Measurements from ENCODE around the gene JMJD4. TPM values are rescaled to one million over a fixed set of nuclear protein-coding genes. Genes with fewer than 3 reads are reported as not detected.
A peak's percentile ranks its signal among the peaks of the same experiment; 100 is the strongest.
"Not testable (repeated sequence)": the region's sequence is repeated elsewhere in the genome, so short reads cannot be mapped to it uniquely, and the experiment has no call there.

JMJD4 gene
- total RNA-seq, 1 donor from 2014 or later = 25.4 TPM

- no peak for DNase-seq (ENCODE audit: low read depth)
Observed at GRCh38 chr1:227733751-227734545, 1.2 kb downstream of the JMJD4 start.

DNA sequence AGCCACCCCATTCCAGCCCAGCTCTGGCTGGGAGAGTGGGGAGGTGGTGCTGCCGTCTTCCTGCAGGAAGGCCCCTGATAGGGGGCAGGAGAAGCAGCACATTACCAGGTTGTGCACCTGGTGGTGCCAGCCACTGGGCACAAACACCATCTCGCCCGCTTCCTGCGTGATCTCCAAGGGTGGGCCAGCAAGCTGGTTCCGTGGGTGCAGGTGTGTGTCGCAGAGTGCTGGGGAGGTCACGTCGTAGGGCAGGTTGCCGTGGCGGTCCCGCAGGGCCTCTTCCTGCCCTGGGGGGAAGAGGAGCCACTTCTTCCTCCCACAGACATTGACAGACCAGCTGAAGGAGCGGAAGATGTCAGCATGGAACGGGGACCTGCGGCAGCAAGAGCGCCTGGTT, 1.8 kb downstream of the JMJD4 start:
- DNase-seq (ENCODE audit: low read depth) = no peak

DNA sequence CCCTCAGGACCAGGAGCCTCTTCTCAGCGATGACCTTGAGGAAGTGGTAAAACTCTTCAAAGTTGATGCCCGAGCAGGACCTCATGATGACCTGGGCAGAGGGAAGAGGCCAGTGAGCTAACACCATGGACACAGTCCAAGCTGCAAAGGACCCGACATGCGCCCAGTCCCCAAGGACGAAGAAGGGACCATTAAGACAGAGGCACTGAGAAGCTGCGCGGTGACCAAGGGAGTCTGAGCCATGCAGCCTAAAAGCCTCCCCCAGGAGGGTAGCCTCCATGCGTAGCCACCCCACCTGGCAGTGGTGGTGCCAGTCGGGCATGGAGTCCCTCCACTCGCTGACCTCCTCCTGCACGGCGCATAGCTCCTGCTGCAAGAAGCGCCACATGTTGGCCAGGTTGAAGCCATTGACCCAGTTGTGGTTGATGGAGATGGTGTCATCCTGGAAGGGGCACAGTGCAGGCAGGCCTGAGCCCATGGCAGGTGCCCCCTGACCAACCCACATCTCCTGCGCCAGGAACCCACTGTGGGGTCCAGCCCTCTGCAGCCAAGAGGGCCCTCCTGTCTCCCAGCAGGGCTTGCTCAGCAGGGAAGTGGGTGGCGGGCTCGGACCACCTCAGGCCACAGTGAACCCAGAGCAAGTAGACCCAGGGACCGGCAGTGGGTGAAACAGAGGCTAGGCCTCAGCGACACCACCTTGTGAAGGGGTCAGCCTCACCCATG, 2.4 kb downstream of the JMJD4 start:
- DNase-seq (ENCODE audit: low read depth) = no peak

- DNase-seq (ENCODE audit: low read depth) = no peak
Observed at GRCh38 chr1:227731696-227732585, 3.2 kb downstream of the JMJD4 start.

GRCh38 chr1:227731241-227731677, 3.8 kb downstream of the JMJD4 start:
- DNase-seq (ENCODE audit: low read depth) = no peak

- no peak for DNase-seq (ENCODE audit: low read depth)
Observed at GRCh38 chr1:227730630-227731151, 4.4 kb downstream of the JMJD4 start.

- DNase-seq (ENCODE audit: low read depth) = peak; percentile 58
Observed at GRCh38 chr1:227729881-227730629, 5.0 kb downstream of the JMJD4 start.

DNA sequence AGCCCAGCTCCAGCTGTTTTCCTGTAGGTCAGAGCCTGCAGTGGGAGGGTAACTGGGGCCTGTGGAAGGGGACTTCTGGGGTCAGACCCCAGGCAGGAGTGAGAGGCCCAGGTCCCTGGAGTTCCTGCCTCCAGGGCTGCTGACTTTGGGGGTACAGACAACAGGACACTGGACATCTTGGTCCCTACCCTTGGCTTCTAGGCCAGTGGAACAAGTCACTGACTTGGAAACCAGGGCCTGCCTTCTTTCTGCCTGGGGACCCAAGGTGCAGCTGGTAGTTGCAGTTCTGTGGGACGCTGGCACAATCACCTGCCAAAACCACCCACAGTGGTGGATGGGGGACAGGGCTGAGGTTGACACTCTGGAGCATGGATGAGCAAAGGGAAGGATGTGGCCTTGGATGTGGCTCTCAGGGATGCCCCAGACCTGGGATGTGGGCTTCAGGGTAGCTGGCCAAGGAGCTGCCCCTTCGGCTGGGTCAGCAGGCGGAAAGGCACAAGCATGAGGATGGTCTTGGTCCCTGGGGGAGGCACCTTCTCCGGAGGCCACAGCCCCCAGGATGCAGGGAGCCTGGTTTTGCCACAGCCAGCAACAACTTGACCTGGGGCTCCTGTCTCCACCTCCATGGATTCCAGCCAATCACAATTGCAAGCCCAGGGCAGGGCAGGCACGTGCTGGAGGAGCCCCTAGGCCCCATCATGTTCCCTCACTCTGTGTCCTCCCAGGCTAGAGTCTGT, 5.8 kb downstream of the JMJD4 start:
- DNase-seq (ENCODE audit: low read depth) = no peak

GRCh38 chr1:227728892-227729143, 6.3 kb downstream of the JMJD4 start:
- DNase-seq (ENCODE audit: low read depth) = no peak

GRCh38 chr1:227728059-227728891, 6.8 kb downstream of the JMJD4 start:
- peak; percentile 51 for DNase-seq (ENCODE audit: low read depth)

DNA sequence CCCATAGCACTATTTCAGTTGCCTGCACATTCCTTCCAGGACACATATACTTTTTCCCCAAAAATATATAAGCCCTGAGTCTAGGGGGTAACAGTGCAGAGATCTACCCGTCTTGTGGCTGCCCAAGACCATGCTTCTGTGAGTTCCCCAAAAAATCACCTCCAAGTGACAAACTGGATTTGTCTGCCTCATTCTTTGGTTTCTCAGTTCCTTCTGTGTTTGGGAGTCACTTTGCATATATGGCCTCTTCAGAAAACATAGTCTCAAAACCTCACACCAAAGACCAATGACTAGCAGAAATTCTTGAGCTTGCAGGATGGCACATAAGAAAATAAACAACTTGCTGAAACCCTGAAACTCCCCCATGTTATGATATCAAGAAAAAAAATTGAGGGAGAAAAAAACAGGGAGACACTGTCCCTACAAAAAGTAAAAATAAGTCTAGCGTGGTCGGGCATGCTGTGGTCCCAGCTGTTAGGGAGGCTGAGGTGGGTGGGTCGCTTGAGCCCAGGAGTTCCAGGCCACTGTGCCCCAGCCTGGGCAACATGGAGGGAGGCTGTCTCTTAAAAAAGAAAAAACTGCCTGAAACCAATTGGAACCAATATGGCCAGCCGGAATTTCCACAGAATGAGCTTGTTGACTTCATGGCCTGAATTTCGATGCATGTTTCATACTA, 8.0 kb downstream of the JMJD4 start:
- DNase-seq (ENCODE audit: low read depth) = no peak

DNA sequence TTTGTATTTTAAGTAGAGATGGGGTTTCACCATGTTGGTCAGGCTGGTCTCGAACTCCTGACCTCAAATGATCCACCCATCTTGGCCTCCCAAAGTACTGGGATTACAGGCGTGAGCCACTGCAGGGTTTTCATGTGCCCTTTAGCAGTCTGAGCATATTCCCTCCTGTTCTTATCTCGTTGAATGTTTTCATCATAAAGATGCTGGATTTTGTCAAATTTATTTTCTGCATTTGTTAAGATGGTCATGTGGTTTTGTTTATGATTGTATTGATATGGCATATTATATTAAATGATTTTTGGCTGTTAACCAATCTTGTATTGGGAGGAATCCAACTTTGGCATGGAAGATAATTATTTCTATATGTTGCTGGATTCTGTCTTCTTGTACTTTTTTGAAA, 8.8 kb downstream of the JMJD4 start:
- no peak for DNase-seq (ENCODE audit: low read depth)

DNA sequence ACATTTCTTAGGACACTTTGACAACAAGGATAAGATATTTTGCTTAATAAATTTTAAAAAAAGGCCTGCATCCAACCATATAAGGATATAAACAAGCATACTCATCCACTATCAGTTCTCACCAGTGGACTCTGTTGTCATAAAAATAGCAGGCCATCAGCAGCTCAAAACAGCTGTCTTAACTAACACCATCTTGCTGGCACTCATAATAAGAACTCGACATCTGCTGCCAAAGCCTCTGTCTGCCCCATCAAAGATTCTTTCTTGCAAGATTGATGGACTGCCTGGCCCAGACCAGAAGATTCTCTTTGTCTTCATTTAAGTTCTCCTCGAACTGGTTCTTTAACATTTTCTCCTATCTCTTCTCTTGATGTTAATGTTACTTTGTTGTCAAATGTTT, 10.1 kb downstream of the JMJD4 start:
- DNase-seq (ENCODE audit: low read depth) = peak; percentile 76

DNA sequence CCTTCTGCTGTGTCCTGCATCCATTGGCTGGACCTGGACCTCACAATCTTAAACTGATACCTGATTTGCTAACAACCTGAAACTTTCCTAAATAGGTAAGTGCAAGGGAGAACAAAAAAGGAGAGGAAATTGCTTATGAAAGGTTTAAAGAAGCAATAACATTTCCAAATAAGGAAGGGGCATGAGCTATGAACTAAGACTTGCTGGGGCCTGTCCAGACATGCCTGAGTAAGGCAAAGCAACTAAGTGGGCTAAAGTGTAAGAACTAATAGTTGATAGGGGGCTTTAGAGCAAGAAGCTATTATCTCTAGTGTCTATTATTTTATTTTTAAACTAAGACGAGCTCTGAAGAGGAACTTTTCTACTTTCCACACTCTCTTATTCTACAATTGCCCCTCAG, 11.6 kb downstream of the JMJD4 start:
- DNase-seq (ENCODE audit: low read depth) = no peak

- no peak for DNase-seq (ENCODE audit: low read depth)
Observed at GRCh38 chr1:227718932-227719331, 16.2 kb downstream of the JMJD4 start.

- no peak for DNase-seq (ENCODE audit: low read depth)
Observed at GRCh38 chr1:227712648-227713047, 22.5 kb downstream of the JMJD4 start.

GRCh38 chr1:227710474-227710873, 24.6 kb downstream of the JMJD4 start:
- DNase-seq (ENCODE audit: low read depth) = not testable (repeated sequence)

DNA sequence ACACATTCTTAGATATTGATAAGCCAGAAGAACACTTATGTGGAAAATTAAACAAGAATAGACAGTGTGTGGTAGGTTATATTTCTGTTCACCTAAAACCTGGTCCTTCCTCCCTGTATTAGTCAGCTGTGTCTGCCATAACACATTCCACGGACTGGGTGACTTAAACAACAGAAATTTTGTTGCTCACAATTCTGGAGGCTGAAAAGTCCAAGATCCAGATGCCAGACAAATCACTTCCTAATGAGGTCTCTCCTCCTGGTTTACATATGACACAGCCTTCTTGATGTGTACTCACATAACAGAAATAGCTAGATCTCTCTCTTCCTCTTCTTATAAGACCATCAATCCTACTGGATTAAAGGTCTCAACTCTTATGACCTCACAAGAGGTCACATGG, 25.7 kb downstream of the JMJD4 start:
- DNase-seq (ENCODE audit: low read depth) = no peak

- no peak for DNase-seq (ENCODE audit: low read depth)
Observed at GRCh38 chr1:227707846-227708245, 27.3 kb downstream of the JMJD4 start.

All from myocyte (in vitro differentiated cells).